DLD1 (cell line): ENCODE results near the gene UBL4A.
"Not testable (repeated sequence)": the region's sequence is repeated elsewhere in the genome, so short reads cannot be mapped to it uniquely, and the experiment has no call there.

Experiments used
- in situ Hi-C: cut with HindIII; loops from 2 replicates; pipeline ENCODE4 v1.10.0; 2017; ENCODE audit warnings: low sequenced_read_pairs

UBL4A gene

DNA sequence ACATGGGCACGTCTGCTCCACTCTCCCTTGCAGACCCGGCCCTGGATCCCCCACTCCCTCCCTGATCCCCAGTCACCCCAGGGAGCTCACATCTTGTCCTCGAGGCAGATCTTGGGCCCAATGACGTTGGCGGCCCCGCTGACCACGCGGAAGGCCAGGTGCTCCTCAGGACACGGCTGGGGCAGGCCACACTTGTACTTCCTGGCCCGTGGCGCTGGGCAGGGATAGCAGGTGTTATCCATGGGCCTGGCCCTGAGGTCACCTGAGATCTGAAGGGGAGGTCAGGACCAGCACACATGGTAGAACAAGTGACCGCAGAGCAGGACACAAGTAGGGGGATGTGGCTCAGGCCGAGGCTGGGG, 21.9 kb upstream of the UBL4A start:
- in situ Hi-C loops, result no loop called here

DNA sequence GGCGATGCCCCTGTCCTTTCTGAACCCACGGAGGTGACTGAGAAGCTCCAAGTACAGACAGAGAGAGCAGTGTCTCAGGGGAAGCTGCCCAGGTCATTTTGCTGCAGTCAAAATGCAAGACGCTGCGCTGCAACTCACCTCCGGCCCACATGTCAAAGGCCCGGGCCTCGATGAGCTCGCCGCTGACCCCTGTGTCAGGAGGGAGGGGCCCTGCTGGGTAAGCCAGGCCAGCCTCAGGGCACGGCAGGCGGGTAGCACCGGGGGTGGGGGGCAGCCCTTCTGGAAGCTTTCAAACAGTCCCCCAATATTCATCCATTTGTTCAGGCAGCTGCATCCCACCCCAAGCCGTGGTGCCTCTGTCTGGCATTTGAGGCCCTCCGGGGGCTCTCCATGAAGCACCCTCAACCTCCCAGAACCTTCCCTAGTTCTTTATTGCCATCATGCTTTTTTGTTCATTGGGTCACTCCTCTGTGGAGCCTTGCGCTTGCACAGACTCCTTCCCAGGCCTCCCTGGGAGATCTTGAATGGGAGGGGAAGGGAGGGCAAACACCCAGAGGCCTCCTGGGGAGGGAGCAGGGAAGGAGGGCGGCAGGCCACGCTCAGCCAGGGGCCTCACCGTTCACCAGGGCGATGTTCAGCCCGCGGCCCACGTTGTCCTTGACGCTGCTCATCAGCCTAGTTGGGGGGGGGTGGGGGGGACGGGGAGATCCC, 21.4 kb upstream of the UBL4A start:
- in situ Hi-C loops, result no loop called here

DNA sequence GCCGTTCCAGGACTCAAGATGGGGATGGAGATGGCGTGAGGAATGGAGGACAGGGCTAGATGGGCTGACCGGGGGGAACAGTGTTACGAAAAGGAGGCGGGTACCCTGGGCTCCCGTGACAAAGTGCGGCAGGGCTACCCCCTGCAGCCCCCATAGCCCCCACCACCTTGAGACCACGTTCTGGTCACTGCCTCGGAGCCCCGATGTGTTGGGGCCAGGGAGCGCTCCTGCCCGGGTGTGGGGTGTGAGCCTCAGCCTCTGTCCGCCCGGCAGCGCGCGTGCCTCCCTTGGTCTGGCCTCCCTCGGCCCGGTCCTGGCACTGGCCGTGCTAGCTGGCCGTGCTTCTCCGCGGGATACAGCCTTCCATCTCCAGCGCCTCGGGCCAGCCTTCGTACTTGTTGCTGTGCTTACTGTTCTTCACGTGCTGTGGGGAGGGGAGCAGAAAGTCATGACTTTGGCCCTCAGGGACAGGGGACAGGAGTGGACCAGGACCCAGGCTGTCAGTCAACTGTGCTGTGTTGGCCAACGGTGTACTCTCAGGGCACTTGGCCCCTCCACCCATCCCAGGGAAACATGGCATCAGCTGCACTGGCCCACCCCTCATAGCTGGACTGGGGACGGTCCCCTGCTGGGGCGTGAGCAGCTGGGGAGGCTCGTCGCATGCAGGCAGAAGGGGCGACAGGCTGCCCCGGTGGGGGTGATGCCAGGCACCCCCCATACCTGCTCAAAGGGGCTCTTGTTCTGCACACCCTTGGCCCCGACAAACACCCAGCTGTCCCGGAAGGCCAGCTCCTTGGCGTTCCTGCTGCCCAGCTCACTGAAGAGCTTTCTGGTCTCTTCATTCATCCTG, 20.3 kb upstream of the UBL4A start:
- in situ Hi-C loops, result no loop called here

DNA sequence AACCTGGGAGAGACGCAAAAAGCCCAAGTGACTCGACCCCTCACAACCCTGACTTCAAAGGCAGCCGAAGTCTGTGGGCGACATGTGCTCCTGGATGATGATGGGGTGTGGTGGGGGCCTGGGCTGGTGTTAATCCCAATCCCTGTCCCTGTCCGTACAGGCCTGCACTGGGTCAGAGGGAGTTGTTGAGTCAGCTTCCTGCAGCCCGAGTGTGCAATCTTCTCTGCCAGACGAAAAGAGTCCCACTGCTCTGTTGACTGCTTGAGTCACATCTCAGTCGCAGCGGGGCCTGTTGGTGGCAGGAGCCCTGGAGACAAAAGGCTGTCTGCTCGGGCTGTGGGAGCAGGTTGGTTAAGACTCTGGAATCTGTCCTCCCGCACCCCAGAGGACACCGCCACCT, 19.3 kb upstream of the UBL4A start:
- in situ Hi-C loops, result no loop called here

DNA sequence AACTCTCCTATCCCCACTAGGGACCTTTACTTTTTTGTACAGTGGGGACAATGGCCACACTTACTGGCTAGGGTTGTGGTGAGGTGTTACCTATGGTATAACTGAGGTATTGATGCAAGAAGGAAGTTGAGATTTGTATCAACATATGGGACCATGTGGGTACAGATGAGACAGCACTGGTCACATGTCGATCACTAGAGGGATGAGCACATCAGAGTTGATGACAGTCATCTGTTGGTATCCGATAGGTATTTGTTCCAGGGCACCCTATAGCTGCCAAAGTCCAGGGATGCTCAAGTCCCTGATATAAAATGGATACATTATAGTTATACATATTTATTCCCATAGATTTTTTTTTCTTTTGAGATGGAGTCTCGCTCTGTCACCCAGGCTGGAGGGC, 16.6 kb upstream of the UBL4A start:
- in situ Hi-C loops, result no loop called here

DNA sequence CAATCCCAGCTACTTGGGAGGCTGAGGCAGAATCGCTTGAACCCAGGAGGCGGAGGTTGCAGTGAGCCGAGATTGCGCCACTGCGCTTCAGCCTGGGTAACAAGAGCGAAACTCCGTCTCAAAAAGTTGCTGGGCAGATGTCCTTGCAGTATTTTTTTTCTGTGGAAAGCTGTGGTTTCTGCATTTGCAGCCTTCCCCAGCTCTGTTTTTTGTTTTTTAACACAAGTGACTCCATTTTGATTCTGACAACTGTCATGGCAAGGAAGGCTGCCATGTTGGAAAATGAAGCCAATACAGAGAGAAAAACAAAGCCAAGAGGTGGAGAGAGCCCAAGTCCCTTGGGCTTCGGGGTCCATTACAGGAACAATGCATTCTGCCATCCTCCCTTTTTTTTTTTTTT, 15.7 kb upstream of the UBL4A start:
- in situ Hi-C loops, result no loop called here

DNA sequence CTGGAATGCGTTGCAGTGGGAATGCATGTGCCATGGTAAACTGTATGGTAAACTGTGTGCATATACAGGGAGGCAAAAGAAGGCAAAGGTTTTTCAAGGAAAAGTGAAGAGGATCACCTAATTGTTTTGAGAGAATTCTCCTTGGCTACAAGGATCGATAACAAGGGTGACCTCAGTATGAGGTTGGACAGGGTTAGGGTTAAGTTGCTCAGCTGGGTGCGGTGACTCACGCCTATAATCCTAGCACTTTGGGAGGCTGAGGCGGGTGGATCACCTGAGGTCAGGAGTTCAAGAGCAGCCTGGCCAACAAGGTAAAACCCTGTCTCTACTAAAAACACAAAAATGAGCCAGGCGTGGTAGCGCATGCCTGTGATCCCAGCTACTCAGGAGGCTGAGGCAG, 15.0 kb upstream of the UBL4A start:
- in situ Hi-C loops, result not testable (repeated sequence)

DNA sequence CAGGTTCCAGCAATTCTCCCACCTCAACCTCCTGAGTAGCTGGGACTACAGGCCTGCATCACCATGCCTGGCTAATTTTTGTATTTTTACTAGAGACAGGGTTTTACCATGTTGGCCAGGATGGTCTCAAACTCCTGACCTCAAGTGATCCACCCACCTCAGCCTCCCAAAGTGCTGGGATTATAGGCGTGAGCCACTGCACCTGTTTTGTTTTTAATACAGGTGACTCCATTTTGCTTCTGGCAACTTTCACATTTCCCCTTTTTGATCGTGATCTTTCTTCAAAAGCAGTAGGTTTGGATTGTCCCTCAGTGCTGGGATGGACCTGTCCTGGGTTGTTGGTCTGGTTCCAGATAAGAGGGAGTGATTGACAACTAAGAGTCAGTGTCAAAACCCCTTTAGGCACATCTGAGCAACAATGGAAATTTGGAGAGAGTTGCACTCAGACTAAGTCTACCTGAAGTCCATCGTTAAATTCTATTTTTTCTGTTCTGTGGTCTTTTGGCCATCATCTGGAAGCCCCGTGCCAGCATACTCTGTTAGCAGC, 10.2 kb upstream of the UBL4A start:
- in situ Hi-C loops, result not testable (repeated sequence)

DNA sequence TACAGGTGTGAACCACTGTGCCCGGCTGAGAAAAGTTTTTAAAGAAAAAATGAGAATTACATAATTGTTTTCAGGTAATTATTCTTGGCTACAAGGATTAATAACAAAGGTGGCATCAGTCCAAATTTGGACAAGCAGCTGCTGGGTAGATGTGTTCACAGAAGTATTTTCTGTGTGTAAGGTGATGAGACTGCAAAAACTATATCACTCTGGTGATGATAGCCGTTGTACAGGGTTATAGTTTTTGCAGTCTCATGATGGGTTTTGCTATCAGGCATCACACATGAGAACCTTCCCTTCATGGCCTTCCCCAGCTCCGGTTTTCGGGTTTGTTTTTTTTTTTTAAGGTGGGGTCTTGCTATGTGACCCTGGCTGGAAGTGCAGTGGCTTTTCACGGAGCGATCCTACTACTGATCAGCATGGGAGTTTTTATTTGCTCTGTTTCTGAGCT, 9.1 kb upstream of the UBL4A start:
- in situ Hi-C loops, result no loop called here

DNA sequence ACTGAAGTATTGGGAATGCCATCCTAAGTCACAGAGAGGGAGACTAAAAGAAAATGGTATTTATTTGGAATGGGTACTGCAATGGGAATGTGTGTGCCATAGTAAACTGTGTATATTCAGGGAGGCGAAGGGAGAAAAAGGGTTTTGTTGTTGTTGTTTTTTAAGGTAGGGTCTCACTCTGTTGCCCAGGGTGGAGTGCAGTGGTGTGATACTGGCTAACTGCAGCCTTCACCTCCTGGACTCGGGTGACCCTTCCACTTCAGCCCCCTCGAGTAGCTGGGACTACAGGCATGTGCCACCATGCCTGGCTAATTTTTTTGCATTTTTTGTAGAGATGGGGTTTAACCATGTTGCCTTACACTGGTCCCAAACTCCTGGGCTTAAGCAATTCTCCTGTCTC, 8.3 kb upstream of the UBL4A start:
- in situ Hi-C loops, result no loop called here

DNA sequence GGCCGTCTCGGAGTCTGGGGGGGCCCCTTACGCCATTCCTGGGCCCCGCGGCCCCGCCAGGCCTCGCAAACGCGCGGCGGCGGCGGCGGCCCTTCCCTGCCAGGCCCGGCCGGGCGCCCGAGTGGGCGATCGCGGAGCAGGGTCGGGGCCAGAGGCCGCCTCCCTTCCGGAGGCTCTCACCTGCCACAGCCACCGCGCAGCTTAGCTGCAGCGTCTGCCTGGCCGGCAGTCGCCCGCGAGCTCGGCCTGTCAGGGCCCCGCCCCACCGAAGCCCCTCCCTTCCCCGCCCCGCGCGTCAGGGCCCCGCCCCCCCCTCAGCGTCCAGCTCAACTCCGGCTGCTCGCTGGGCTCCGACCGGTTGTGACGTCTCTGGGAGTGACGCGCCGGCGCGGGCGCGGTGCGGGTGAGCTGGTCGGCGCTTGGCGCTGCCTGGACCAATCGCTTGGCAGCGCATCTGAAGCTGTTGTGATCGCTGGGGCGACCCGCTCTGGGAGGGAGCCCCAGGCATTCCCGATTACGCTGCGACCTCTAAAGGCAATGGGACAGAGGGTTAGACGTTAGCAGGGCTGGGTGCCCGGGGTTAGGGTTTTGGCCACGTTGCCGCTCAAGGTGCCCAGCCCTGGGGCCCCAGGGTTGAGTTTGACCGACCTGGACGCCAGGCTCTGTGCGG, 4.1 kb upstream of the UBL4A start, which contains the start of gene SLC10A3:
TSS of gene SLC10A3 (minus strand) at position 216 of the 670 bp plus-strand sequence. CDS start 1,689 bp downstream, outside the sequence.
- in situ Hi-C loops, result no loop called here

DNA sequence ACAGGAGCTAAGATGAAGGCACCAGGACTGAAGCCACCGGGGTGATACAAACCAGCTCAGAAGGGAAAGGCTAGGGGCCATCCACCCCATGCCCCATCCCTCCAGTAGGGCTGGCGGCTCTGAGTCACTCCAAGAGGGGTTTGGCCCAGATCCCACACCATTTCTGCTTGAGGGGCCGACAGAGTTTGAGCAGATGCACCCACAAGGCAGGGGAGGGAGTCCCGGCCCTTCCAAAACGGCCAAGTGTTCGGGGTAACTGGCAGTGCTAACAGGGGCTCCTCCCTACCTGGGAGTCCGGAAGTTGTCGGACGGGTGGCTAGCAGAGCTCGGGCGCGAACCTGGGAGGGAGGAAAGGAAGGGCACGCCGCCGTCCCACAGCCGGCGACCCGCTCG, 3.6 kb upstream of the UBL4A start:
- in situ Hi-C loops, result no loop called here

DNA sequence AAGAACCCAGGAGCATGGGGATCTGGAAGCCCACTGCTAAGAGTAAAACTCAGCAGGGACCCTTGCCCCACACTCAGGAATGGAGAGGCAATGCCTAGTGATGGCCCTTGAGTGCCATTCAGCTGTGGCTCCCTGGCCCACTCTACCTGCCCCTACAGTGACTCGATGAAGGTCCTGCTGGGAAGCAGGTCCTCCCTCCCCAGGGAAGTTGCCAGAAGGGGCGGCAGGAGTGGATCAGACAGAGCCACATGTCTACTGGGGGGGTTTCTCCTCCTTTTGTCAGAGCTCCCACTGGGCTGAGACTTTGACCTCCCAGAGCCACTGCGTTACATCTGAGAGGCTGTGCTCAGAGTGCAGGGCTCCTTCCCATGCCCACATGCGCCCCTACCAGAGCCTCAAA, 2.8 kb upstream of the UBL4A start:
- in situ Hi-C loops, result no loop called here

DNA sequence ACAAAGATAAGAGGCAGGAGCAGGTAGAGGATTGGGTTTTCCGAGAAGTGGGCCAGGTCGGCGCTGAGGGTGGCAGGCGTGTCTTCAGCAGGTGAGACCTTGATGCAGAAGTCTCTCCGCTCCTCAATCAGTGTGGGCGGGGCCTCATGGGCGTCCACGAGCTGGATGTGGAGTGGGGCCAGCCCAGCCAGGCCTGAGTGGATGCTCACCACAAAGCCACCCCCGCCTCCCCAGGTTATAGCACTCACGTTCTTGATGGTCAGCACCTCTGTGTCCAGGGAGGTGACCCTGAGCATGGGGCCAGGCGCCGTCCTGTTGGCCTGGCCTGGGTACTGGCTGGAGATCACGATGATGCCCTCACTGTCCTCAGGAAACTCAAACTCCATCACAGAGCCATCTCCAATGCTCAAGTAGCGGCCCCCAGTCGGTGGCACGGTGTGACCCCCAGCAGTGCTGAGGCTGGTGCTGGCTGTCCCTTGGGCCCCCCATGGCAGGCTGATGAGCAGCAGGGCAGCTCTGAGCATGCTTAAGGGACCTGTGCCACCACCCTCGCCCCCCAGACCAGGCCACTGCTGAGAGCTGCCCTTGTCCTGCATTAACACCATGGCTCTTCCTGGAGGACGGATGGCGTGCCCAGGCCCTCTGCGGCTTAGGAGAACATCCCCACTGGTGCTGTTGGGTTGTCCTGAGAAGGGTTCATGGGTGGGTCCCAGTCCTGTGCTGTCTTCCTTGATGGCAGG, 2.1 kb upstream of the UBL4A start:
- in situ Hi-C loops, result no loop called here

DNA sequence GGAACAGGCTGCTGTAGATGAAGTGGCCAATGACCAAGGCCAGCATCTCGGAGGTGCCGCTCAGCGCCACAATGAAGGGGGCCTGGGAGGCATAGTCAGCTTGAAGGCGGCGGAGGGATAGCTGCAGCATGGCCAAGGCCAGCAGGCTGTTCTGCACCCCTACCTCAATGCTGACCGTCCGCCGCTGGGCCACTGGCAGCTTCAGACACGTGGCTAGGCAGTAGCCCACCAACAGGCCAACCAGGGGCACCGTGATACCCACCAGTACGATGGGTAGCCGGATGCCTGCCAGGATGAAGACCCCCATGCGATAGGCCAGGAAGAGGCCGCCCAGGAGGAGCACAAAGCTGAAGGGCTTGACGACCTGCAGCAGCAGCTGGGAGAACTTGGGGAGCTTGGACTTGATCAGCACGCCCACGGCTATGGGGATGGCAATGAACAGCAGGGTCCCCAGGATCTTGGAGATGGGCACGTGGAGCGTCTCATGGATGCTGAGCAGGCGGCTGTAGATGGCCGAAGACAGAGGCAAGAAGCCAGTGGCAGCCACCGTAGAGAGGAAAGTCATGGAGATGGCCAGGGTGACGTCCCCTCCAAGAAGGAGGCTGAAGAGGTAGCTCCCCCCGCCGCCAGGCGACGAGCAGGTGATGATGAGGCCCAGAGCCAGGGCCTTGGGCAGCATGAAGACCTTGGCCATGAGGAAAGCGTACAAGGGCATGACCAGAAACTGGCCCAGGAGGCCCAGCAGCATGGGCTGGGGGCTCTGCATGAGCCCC, 1.3 kb upstream of the UBL4A start:
- in situ Hi-C loops, result no loop called here

DNA sequence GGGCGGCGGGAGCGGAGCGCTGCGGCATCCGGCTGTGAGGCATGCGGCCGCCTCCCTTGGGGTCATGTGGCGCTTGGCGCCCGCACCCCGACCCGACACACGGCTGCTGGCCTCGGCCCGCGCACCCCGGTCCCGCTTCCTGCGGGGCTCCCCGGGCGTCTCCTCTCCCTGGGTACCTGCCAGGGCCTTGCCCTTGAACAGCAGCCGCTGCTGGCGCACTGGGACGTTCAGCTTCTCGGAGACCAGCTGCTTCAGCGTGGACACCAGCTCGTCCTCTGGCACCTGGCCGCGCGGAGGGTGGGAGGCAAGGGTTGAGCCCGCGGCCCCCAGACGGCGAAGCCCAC, 391 bp downstream of the UBL4A start:
- in situ Hi-C loops, result no loop called here

DNA sequence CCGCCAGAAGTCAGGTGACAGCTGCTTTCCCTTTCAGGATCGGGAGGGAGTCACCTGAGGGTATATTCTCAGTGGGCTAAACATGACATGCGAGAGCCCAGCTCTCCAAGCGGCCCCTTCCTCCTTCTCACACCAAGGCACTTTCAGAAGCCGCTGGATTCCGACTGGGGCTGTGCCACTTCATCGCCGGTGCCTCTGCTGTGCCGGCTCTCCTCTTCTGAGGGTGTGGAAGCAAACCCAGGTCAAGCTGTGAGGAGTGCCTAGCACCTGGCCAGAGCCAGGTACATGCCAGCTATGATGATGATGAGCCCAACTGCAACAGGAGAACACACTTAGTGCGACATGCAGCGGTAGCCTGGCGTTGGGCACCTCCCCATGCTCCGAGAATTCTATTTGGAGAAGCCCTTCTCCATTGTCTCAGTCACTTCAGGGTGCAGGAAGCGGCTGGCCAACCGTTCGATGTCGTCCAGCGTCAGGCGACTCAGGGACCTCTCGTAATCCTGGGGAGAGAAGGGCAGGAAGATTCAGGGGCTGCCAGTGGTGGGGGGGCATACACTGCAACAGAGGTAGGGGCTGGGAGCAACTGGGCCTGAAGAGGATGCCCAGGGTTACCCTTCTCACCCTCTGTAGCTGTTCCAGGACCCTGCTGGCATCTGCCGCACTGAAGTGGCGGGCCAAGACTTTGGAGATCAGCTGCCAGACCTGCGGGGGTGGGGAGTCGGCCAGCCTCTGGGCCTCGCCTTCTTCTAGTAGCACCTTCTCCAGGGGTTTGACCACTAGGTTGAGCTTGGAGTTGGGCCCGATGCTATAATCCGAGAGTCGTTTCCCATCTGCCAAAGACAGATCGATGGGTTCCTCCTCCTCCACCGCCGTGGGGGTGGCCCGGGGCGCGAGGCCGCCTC, 1.0 kb downstream of the UBL4A start:
- in situ Hi-C loops, result no loop called here

DNA sequence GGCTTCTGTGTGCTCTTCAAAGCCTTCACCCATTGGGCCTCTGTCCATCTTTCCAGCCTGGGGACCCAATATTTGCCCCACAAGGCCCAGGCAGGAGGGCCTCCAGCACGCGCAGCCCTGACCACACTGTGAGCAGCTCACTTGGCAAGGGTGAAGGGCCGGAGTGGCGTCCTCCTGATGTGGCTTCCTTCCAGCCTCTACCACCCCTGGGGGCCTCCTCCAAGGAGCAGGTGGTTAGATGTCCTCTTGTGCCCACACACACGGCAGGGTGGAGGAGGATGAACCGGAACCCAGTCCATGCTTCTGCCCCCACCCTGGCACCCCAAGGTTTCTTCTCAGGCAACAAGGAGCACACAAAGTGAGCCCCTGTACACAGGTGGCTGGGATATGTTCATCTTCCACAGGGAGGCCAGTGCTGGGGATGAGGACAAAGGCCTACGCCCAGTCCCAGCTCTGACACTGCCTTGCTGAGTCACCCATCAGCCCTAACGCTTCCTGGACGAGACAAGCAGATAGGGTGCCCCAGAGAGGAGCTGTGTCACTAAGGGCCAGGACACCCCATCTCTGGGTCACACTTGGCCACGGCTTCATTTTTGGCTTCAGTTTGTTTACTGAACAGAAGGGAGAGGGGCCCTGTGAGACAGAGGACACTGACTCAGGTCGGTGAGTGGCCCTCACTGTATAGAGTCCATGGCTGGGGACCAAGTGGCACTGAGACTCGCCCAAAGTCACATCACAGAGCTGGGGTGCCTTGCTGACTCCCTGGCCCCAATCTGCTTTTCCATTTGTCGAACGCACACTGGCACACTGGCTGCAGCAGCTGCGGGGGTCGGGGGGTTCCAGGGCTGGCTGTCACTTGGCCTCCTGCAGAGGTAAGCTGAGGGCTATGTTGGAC, 1.9 kb downstream of the UBL4A start:
- in situ Hi-C loops, result no loop called here
